Measurements from ENCODE around the gene SNED1. TPM values are rescaled to one million over a fixed set of nuclear protein-coding genes. Genes with fewer than 3 reads are reported as not detected.

Gene SNED1
- total and polyA plus RNA-seq, 9 of the 15 experiments (the other 6 are each of a cell fraction or from before 2014, with no cell fraction given) = 0.03 to 0.07 (median 0.05) TPM; not detected in 5

DNA sequence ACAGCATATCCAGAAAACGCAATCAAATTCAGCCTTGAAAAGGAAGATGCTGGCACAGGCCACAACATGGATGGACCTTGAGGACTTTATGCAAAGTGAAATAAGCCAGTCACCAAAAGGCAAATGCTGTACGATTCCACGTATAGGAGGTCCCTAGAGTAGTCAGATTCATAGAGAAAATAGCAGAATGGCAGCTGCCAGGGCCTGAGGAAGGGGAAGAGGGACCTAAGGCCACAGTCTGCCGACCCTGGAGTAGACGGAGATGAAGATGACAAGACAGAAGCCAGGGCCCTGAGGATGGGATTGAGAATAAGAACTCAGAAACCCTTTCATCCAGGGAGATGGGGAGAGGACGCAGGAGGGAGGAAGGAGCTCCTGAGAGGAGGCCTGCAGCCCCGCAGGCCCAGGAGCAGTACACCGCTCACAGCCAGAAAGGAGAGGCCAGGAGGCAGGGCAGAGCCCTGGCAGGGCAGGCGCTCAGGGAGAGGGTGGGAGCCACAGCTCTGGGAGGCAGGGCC lies 111.7 kb downstream of the SNED1 start:
- no TSS peak for BruUV-seq (replicated peaks)
- Histone ChIP-seq H2AFZ (ENCODE audit: low read depth, low read length) (no peak overlapping the region), H3K27ac (ENCODE audit: extremely low read depth, low read depth, low read length) (no peak overlapping the region), H3K27me3 (ENCODE audit: control insufficient read depth in 2 of 2, insufficient read depth in 2 of 2, low read length in 2 of 2) (no peaks in the 10 kb centered on the region), H3K79me2 (ENCODE audit: control insufficient read depth, insufficient read depth, low read length) (no peaks in the 10 kb centered on the region), H3K4me2 (ENCODE audit: insufficient read depth, low read length) (no peak overlapping the region), H3K9ac (ENCODE audit: insufficient read depth in 1 of 2, low read depth in 2 of 2, low read length in 2 of 2) (peak overlapping the region in 1 of 2 experiments; percentile 26; a peak in 1 of 4 replicates), H3K9me3 (replicated peaks; ENCODE audit: control insufficient read depth, insufficient read depth, low read depth, low read length) (no peaks in the 10 kb centered on the region), H4K20me1 (replicated peaks; ENCODE audit: control insufficient read depth, insufficient read depth, low read length) (no peaks in the 10 kb centered on the region), H3K4me1 (replicated peaks in 1 of 2; ENCODE audit: control insufficient read depth in 2 of 2, insufficient read depth in 2 of 2, low read length in 2 of 2) (peaks cover 0 to 3% of the 10 kb centered on the region in 2 experiments; a peak in 1 of 5 replicates), H3K4me3 (no peak overlapping the region), H3K9me1 (ENCODE audit: control insufficient read depth, insufficient read depth, low read length) (no peaks in the 10 kb centered on the region), H3K36me3 (ENCODE audit: control insufficient read depth, insufficient read depth, low read length) (peaks cover 6% of the 10 kb centered on the region; the same call in 1 of the 3 replicates)
- in situ Hi-C loops (cut with MboI) (no loop called here), intact Hi-C loops (cut with micrococcal nuclease) (no loop called here)
- WGBS (ENCODE audit: insufficient coverage, low coverage, missing lambda C conversion rate) = 72% methylated on average over 5 of the region's 9 CpGs
- POLR2A ChIA-PET = interaction anchor here (2.6 kb wide), 1 partner anchor 8 kb away, joined by 8 read pairs; the partner anchor contains the start of gene MTERF4
- DNase-seq (ENCODE audit: extremely low read depth in 1 of 4, low spot score in 3 of 4) (no peak), ATAC-seq (no peak), FAIRE-seq (no peak)
- CTCF ChIA-PET (ENCODE audit: low intra/inter-chr PET ratio) = no interaction called here
- TF ChIP-seq MBD1 (CRISPR knock-in tag; IDR thresholded peaks at IDR 0.05) (no peak), SFPQ (IDR thresholded peaks at IDR 0.05; ENCODE audit: low read depth, low read length) (no peak), CBFA2T3 (IDR thresholded peaks at IDR 0.05) (no peak), ATF3 (IDR thresholded peaks at IDR 0.05) (no peak), ATF3 (CRISPR knock-in tag; conservative IDR thresholded peaks at IDR 0.05) (no peak), SMC3 (conservative IDR thresholded peaks at IDR 0.05; ENCODE audit: insufficient read depth, low read depth, low read length) (no peak), TFAM (CRISPR knock-in tag; conservative IDR thresholded peaks at IDR 0.05) (no peak), ZNF764 (CRISPR knock-in tag; IDR thresholded peaks at IDR 0.05; ENCODE audit: low read depth) (no peak), ZNF584 (CRISPR knock-in tag; IDR thresholded peaks at IDR 0.05; ENCODE audit: low read depth) (no peak), ZNF830 (CRISPR knock-in tag; IDR thresholded peaks at IDR 0.05) (no peak), SMAD3 (CRISPR knock-in tag; conservative IDR thresholded peaks at IDR 0.05) (no peak), RAD51 (IDR thresholded peaks at IDR 0.05; ENCODE audit: borderline replicate concordance, low read depth) (no peak), PTTG1 (tag; IDR thresholded peaks at IDR 0.05; ENCODE audit: low read depth) (no peak), TEAD4 (IDR thresholded peaks at IDR 0.05; ENCODE audit: low read length) (no peak), TEAD4 (CRISPR knock-in tag; IDR thresholded peaks at IDR 0.05; ENCODE audit: borderline replicate concordance) (no peak), CHCHD3 (CRISPR knock-in tag; IDR thresholded peaks at IDR 0.05) (no peak)
- TF ChIP-seq, protein P1, sequence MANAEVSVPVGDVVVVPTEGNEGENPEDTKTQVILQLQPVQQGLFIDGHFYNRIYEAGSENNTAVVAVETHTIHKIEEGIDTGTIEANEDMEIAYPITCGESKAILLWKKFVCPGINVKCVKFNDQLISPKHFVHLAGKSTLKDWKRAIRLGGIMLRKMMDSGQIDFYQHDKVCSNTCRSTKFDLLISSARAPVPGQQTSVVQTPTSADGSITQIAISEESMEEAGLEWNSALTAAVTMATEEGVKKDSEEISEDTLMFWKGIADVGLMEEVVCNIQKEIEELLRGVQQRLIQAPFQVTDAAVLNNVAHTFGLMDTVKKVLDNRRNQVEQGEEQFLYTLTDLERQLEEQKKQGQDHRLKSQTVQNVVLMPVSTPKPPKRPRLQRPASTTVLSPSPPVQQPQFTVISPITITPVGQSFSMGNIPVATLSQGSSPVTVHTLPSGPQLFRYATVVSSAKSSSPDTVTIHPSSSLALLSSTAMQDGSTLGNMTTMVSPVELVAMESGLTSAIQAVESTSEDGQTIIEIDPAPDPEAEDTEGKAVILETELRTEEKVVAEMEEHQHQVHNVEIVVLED (CRISPR knock-in tag; IDR thresholded peaks at IDR 0.05) = no peak
